H1 (cell line): ENCODE data around the gene CRIP1. TPM values are rescaled to one million over a fixed set of nuclear protein-coding genes. Genes with fewer than 3 reads are reported as not detected.

Experiments
- ASH2L ChIP-seq: fragments of 200-600, 300-600 bp; sonication (generic); IDR thresholded peaks from one replicate; pipeline ENCODE4 v1.7.1; 2017; ENCODE audit warnings: low read length
- BACH1 ChIP-seq: IDR thresholded peaks from 2 replicates; pipeline ENCODE4 v1.6.1; 2012; ENCODE audit warnings: low read length, improper control_type of control experiment
- CHD1 ChIP-seq: IDR thresholded peaks from 2 replicates; pipeline ENCODE4 v1.6.1; 2012; ENCODE audit warnings: low read depth, low read length, improper control_type of control experiment
- CHD7 ChIP-seq: fragments of 300-600 bp; sonication (generic); IDR thresholded peaks from 2 replicates; pipeline ENCODE4 v1.7.1; 2012; ENCODE audit warnings: low read length, moderate library complexity, mild to moderate bottlenecking, inconsistent platforms; ENCODE audit not compliant: insufficient replicate concordance
- JUND ChIP-seq: IDR thresholded peaks from 2 replicates; pipeline ENCODE4 v1.6.1; 2011; ENCODE audit warnings: mild to moderate bottlenecking, improper control_type of control experiment, low read length
- RAD21 ChIP-seq, 2 experiments: IDR thresholded peaks in 1 of 2; conservative IDR thresholded peaks in 1 of 2; 2 replicates each; pipeline ENCODE4 v1.6.1; 2011; ENCODE audit warnings: low read depth in 2 of 2, low read length in 2 of 2, improper control_type of control experiment in 1 of 2, inconsistent platforms in 1 of 2, mild to moderate bottlenecking in 1 of 2, moderate library complexity in 1 of 2
- SAP30 ChIP-seq: fragments of 300-600 bp; sonication (generic); IDR thresholded peaks from 2 replicates; pipeline ENCODE4 v1.7.1; 2012; ENCODE audit warnings: low read length, moderate library complexity, mild to moderate bottlenecking, inconsistent platforms; ENCODE audit not compliant: insufficient read depth, insufficient replicate concordance
- YY1 ChIP-seq: IDR thresholded peaks from 2 replicates; pipeline ENCODE4 v1.6.1; 2011; ENCODE audit warnings: low read depth, mild to moderate bottlenecking, low read length
- ZNF274 ChIP-seq: IDR thresholded peaks from 2 replicates; pipeline ENCODE4 v1.7.0; 2012; ENCODE audit warnings: low read length, borderline replicate concordance; ENCODE audit errors: extremely low read depth
- polyA plus RNA-seq, 7 experiments: library from polyadenylated mRNA; depleted of rRNA in 3 of 7; stranded (reverse) in 5 of 7; unstranded in 2 of 7; fragments of >200 nt in 5 of 7; fragments of 200-250 nt in 2 of 7; gene quantifications; 1 replicate in 5 of 7; 2 replicates in 1 of 7; 4 replicates in 1 of 7; pipeline versions ENCODE4 v1.2.1 to v1.2.3, GENCODE V29; 2011 to 2013; ENCODE audit warnings: missing spikeins in 2 of 7, mixed read lengths in 2 of 7
- total RNA-seq: library from RNA; stranded (reverse); fragmentation: NEBNext Ultra II Directional; extraction: Animal tissue kit (Norgen Biotek cat#: 25700); gene quantifications from 2 replicates; pipeline ENCODE4 v1.2.1, GENCODE V29; 2021
- TF ChIP-seq, protein P1 (sequence below): IDR thresholded peaks from 2 replicates; pipeline ENCODE4 v1.6.1; 2012; ENCODE audit warnings: inconsistent platforms

Gene CRIP1
- total and polyA plus RNA-seq, 2 of the 8 experiments (the other 6 are each of a cell fraction or from before 2014, with no cell fraction given): 1.2 to 2.2 TPM

GRCh38 chr14:105448706-105449111, 38.0 kb upstream of the CRIP1 start (continued):
- no peak for TF ChIP-seq SAP30
- TF ChIP-seq CHD7: no peak
- TF ChIP-seq, protein P1, sequence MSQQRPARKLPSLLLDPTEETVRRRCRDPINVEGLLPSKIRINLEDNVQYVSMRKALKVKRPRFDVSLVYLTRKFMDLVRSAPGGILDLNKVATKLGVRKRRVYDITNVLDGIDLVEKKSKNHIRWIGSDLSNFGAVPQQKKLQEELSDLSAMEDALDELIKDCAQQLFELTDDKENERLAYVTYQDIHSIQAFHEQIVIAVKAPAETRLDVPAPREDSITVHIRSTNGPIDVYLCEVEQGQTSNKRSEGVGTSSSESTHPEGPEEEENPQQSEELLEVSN: no peak
- TF ChIP-seq CHD1: no peak
- TF ChIP-seq ASH2L: no peak
- TF ChIP-seq BACH1: no peak
- TF ChIP-seq YY1: peak; percentile 59; the same call in 1 of the 2 replicates
- no peak for TF ChIP-seq JUND
- TF ChIP-seq RAD21 (IDR thresholded peaks at IDR 0.05 in 1 of 2, conservative IDR thresholded peaks at IDR 0.05 in 1 of 2; ENCODE audit: low read depth in 2 of 2, low read length in 2 of 2): peak; percentile 43 to 65; a peak in 3 of 4 replicates
- no peak for TF ChIP-seq ZNF274
